Suppressor macrophage treated with lipopolysaccharide for 1 hour (primary cell): Measurements from ENCODE around the gene MAP3K9.

ENCODE experiments used
- DNase-seq, 3 donors: peaks; one replicate each; pipeline ENCODE4 v3.0.0-alpha.2; 2020 to 2022

The MAP3K9 gene

DNA sequence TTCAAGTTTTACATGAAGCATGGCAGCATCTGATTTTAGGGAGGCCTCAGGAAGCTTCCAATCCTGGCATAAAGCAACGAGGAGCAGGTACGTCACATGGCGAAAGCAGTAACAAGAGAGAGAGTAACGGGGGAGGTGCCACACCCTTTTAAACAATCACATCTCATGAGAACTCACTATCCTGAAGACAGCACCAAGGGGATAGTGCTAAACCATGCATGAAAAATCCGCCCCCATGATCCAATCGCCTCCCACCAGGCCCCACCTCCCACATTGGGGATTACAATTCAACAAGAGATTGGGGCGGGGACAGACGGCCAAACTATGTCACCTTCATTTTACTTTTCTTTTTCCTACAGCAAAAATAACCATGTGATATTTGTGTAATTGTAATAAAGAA, 7.2 kb upstream of the MAP3K9 start:
- DNase-seq: no peak

DNA sequence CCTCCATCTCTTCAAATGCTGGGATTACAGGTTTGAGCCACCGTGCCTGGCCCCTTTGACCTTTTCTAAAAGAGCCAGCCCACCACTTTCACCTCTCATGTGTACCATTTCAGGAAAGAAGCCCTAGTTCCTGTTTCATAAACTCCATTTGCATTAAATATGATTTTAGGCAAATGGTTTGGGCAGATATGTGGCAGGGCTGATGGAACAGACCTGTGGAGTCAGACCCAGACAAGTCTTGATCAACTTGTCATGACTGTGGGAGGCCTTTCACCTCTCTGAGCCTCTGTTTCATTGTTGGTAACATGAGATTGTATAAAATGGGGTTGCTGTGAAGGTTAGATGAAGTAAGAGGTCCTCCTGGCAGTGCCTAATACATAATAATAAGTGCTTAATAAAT, 5.2 kb upstream of the MAP3K9 start:
- no peak for DNase-seq

DNA sequence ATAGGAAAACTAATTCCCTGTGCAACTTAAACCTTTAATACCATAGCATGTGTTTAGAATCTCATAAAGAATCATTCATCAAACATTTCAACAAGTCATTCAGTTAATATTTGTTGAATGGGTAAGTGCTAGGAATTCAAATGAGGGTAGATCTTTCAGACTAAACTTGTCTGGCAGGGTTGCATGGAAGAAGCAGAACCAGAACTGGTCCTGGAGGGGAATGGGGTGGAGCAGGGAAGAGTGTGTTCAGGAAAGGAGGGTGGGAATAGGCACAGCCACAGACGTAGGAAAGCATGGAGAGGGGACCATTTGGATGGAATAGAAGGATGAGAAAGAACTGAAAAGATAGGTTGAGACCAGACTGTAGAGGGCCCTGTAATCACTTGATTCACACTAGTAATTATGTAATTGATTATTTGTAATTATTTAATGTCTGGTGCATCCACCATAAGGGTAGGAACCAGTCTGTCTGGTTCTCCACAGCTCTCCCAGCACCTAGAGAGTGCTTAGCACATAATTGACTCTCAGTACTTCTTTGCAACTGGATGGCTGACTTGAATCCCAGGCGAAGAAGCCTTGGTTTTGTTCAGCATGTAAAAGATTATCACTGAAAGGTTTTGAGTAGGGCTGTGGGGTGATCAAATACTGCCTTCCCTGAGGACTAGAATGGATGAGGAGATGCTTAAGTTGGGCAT, 3.0 kb upstream of the MAP3K9 start:
- DNase-seq: no peak

DNA sequence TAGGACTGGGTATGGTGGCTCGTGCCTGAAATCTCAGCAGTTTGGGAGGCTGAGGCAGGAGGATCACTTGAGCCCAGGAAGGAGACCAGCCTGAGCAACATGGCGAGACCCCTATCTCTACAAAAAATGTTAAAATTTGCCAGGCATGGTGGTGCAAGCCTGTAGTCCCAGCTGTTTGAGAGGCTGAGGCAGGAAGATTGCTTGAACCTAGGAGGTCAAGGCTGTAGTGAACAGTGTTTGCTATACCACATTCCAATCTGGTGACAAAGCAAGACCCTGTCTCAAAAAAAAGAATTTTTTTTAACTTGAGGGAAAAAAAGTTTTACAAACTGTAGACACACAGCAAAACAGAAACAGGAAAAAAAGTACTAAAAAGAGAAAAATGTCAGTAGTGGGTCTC, 2.3 kb upstream of the MAP3K9 start:
- no peak for DNase-seq

DNA sequence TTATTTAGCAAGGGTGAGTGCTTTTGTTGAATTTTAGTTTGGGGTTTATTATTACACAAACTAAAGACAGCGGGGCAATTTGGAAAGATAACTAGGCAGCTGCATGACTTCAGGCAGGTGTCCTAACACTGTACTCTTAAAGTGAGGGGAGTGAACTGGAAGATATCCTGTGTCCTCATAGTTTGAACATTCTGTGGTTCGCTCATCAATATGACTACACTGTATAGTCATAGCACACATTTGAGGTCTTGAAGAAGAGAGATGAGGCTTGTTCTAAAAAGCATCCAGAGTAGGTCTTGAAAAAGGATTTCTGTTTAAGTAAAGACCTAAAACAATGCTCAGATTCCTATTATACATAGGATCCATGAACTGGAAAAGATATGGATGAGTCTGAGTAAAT, 1.7 kb upstream of the MAP3K9 start:
- DNase-seq: no peak

DNA sequence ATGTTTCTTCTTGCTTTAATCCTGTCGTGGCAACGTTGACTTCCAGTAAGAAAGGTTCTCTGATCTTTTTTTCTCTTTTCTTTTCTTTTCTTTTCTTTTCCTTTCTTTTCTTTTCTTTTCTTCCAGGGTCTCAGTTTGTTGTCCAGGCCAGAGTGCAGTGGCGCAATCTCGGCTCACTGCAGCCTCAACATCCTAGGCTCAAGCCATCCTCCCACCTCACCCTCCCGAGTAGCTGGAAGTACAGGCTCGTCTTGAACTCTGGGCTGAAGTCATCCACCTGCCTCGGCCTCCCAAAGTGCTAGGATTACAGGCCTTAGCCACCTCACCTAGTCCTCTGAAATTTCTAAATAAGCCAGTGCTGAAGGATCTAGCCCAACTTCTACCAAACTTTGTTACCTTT, 1.3 kb upstream of the MAP3K9 start:
- no peak for DNase-seq

DNA sequence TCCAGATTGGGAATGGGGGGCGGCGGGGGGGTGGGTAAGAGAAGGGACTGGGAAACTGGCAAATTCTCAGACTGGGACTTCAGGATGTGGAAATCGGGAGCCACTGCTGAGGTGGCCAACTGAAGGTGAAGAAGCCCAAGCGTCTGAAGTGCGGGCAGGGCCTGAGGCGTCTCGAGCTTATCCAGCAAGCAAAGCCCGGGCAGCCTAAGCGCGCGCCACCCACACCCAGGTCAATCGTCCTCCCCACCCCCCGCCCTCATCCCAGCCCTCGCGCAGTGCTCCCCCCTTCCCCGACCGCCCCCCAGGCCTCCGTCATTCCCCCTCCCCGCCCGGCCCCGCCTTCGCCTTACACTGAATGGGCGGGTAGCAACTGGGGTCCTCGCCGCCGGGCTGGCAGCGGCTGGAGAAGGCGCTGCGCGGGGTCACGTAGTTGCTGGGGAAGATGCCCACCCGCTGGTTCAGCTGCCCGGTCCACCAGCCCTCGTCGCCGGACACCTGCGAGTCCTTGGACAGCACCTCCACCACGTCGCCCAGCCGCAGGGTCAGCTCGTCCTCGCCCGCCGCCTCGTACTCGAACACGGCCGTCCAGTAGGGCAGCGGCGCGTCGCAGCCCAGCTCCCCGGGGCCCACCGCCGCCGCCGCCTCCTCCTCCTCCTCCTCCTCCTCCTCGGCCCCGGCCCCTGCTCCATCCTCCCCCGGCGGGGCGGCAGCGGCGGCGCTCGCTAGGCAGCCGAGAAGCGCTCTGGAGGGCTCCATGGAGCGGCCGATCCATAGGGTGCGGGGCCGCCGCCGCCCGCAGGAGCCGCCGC, 693 bp downstream of the MAP3K9 start:
- peak in 1 of 3 donors; percentile 31 for DNase-seq

DNA sequence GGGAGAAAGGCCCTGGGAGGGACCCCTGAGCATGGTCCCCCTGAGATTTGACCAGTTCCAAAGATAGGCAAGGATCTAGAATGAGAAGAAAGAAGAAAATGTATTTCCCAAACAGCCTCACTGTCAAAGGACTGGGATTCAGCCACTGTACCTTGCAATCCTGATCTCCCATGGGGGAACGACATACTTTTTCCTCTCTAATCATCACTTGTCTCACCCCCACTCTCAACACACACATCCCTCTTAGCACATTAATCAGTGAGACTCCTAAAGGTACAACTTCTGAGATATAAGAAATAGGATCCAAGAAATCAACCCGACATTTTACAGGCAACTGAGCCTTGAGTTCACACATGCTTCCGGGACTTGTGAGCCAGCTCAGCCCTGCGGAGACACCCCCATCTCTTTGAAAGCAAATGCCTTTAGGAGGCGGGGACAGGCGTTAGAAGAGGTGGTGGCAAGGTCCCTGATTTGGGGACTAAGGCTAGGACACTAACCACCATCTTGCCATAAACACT, 1.4 kb downstream of the MAP3K9 start:
- DNase-seq: no peak

DNA sequence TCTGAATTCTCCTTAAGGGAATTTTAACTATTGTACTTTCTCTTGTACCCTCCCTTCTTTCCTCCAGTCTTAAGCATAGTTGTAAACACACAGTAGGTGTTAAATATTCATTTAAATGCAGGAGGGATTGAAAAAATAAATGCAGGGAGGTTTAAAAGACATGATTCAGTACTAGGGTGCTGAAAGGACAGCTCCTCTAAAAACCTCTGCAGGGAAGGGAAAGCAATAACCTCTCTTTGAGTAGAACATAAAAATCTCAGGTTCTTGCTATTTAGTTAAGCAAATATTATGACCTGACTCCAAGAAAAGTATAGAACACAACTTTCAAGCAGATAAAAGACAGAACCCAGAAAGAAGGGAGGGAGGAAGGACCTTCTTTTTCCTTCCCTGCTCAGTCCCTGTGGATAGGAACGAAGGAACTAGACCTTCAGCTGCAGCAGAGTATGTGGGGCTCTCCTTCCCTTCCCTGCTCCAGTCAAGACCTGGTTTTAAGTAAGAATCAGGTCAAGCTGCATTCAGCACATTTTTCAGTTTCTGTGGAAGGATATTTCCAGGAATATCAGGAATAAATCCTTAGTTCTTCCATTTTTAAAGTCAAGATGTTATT, 4.7 kb downstream of the MAP3K9 start:
- DNase-seq: peak in 2 of 3 donors; percentile 35 to 43

DNA sequence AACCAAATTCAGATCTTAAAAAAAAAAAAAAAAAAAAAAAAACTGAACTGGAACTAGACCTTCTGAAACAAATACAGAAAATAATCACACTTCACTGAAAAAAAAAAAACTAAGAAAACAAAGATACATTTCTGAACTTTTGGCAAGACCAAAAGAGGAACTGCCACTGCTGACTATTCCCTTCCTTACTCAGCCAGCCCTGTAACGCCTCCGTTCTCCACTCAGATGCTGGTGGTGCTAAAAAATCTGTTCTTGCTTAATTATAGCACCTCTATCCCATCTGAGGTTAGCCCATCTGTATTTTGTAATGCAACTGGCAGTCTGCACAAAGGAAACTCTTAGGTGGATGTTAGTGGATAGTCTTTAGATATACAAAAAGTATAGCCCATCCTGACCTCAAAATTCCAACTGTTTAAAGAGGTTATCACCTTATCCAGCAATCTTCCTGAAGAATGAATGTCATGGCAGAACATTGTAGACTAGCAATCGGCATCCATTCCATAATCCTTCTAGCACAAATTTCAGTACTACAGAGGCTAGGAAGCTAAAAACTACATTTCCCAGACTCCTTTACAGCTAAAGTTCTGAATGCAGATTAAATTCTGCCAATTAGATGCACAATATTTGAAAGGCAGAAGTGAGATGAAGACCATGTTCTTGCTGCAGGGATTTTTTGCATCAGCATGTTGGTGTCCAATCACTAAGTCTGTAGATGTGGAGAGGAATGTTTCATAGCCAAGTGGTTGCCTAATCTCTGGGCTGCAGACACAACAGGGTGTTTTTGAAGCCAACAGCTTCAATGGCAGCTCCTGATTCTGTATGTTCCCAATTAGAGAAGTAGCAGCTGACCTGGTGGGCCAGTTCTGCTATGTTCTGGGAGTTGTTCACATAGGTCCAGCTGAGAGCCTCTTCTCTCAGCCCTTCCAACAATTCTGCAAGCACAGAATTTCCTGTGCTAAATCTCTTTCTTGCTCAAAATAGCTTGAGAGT, 5.7 kb downstream of the MAP3K9 start:
- DNase-seq: peak; percentile 79 to 87 (median 82)

DNA sequence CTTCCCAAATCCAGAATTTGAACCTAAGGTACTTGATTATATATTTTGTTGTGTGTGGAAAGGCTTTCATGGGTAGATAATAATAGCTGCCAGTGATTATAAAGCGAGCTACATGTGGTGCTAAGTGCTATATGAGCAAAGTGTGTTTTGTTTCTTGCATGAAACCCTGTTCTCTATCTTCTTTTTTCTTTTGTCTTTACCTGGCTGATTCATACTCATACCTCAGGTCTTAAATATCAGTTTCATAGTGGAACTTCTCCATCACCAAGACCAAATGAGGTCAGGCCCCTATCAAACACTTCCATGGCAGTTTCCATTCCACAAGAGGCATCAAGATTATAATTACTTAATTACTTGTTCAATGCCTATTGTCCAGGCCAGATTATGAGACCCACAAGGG, 6.9 kb downstream of the MAP3K9 start:
- no peak for DNase-seq

DNA sequence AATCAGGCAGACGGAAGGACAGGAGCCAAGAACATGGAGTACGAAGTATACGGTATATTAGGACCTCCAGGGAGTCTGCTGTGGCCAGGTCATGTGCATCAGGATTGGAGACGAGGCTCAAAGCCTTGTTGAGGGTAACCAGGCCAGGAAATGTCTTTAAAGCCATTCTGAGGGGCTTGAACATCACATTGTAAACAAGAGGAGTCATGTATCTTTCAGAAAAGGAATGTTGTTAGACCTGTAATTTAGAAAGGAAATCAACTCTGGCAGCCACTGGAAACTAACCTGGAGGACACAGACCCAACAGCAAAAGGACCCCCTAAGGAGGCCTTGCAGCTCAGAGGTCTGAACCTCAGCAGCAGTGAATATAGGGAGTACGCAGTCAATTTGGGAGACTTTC, 7.5 kb downstream of the MAP3K9 start:
- no peak for DNase-seq

DNA sequence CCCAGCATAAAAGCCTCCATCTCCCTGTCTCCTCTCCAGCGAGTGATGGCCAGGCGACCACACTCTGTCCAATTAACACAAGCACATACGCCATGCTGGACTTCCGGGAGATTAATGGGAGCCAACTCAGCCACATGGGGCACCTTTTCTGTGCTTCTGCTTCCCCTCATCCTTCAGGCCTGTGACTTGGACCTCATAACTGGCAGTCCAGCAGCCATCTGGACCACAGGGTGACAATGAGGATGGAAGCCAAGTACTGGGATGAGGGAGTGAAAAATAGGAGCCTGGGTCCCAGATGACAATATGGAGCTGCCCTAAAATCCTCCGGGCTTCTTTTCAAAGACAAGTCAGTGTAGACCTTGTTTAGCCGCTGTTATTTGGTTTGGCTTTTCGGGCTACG, 12.8 kb downstream of the MAP3K9 start:
- DNase-seq: no peak

DNA sequence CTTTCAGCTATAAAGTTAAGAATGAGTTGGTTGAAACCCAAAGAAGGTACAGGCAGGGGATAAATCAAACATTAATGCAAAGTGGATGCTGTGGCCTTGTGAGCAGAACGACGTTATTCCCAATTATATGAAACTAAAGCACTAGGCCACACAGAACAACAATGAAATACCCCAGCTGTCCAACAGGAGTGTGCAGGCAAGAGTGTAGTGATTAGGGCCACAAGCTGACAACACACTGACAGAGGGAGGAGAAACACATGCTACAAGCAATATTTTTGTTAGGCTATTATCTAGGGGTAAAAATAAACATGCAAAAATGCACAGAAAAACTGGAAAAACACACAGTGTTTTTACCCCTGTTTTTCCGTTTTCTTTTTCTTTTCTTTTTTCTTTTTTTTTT, 15.0 kb downstream of the MAP3K9 start:
- no peak for DNase-seq

DNA sequence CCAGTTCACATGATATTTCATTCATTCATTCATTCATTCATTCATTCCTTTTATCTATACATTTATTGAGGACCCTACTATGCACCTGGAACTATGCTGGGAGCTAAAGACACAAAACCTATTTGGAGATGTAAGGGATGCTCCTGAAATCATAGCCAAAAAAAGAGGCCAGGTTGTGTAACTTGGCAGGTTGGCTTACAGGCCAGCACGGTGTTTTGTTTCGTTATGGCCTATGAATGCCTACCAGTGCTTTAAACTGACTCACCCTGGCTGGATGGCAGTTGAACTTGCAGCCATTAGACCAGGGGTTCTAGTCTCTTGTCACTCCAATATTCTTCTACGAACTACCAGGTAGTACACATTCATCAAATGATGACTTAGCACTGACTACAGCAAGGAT, 15.7 kb downstream of the MAP3K9 start:
- DNase-seq: no peak

DNA sequence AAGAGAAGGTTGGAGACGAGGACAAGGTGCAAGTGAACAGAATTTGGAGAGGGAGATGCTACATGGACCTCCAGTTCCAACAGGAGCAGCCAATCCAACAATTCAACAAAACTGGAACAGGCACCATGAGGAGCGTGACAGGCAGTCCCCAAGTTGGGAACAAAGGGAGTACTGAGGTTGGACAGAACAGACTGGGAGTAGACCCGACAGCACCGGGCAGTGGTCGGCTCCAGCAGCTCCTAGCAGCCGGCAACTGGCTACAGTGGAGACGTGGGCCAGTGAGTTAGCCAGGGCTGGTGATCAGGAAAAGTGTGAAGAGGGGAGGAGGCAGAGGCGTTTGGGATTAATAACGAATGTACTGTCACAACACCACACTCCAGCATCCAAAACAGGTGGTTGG, 16.4 kb downstream of the MAP3K9 start:
- DNase-seq: no peak

DNA sequence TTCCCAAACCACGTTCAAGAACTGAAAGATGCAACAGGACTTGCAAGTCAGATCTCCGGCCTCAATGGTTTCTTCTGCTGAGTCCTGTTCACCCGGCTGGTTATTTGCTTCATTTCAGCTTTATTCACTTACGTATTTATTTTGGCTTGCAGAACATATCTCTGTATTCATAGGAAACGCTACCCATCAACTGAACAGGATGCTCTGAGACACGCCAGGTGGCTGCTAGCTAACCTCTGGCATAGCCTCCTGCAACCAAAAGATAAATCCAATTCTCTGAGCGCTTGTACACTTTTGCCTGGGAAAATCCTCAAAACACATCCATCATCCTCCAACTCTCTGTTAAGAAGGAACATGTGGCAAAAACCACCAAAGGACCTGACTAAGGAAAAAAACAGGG, 17.3 kb downstream of the MAP3K9 start:
- DNase-seq: no peak

DNA sequence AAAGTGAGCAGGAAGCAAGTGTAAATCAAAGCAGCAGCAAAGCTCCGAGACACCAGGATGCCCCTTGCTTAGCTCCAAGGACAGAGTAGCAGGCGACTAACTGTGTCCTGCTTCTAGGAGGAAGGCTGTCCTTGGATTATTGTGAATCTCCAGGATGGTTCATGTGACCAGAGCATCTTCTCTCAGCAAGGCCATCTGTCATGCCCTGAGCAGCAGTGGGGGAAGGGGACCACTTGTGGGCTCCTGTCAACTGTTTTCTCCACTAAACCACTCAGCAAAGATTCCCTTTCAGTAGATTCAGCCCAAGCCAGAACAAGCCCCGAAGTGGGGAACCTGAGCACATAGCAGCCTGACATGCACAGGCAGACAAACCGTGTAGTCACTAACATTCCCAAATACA, 19.4 kb downstream of the MAP3K9 start:
- DNase-seq: no peak

DNA sequence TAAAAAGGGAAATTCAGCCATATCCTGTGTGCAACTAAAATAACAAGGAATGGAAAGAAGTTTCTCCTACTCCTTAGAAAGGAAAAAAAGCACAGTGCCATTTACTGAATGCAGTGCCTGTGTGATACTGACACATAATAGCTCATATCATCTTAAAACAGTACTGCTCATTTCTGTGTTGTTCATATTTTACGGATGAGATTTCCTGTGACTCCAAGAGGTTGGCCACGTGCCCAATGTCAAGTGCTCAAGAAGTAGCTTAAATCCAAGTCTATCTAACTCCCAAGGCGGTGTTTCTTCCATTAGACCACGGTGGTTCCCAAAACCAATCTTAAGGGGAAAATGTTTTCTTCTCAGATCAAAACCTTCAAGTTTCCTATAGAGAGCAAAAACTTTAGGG, 20.0 kb downstream of the MAP3K9 start:
- no peak for DNase-seq

DNA sequence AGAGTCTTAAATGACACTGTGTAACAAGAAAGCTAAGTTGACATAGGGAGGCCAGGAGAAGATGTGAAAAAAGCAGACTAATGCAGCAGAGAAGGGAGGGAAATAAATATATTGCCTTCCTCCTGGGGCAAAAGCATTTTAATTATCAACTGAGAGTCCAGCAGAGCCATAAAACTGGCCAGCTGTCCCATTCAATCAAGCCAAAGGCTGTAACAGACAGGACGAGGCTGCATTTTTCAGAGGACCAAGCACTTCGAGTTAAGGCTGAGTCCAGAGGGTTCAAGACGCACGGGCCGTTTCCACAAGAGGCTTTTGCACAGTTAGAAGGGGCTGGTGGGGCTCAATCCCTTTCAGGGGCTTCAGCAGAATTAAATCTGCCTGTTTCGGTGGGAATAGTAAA, 20.4 kb downstream of the MAP3K9 start:
- no peak for DNase-seq

DNA sequence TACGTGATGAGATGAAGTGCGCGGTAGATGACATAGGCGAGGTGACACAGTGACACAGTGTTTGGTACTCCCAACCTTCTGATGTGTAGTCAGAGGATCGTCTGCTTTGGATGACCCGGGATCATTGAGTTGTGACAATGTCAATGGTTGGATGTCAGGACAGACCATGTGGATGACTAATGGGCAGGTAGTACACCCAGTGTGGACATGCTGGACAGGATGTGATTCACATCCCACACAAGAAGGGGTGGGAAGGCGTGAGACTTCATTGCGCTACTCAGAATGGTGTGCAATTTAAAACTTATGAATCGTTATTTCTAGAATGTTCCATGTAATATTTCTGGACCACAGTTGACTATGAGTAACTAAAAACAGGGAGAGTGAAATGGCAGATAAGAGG, 23.8 kb downstream of the MAP3K9 start:
- DNase-seq: no peak

DNA sequence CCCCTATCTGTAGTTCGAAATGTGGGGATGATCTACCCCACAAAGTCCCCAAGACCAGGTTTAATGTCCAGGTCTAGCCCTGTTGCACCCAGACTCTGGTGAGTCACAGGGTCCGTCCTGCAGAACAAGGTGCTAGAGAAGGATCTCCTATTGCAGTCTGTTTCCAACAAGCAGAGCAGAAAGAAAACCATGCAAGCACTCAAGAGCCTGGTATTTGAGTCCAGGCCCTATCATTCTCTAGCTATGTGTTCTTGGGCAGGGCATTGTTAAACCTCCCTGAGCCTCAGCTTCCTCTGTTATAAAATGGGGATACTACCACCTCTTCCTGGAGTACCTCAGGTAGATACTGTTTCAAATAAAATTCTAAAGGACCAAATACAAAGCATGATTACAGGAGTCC, 24.4 kb downstream of the MAP3K9 start:
- no peak for DNase-seq

DNA sequence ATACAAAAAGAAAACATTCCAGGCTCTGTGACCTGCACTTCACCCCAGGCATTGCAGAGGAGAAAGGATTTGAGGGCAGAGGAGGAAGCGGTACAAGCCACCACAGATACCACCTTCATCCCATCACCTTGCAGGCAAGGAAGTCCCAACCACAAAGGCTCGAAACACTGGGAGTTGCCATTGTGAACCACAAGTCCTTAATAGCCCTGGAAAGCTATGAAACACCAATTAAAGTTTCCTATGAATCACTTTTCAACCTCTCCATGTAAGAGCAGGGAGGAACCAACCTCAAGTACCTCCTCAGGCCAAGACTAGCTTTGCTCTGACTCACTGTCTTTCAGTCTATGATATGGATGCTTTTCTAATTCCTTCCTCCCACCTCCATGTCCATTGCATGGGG, 27.0 kb downstream of the MAP3K9 start:
- DNase-seq: peak in 1 of 3 donors; percentile 12
